Stomach (tissue), 4 donors: ENCODE data around the gene RALY.

ENCODE experiments used
- CTCF ChIP-seq, 7 experiments: fragments of 450-650 bp in 4 of 7; fragments of 200-600 bp in 3 of 7; sonication (generic) in 3 of 7; IDR thresholded peaks; one replicate each; pipeline ENCODE4 v1.5.1; 2016 to 2019; ENCODE audit warnings: antibody characterized with exemption in 7 of 7, control low read depth in 2 of 7, mild to moderate bottlenecking in 1 of 7
- POLR2AphosphoS5 ChIP-seq, 3 donors: sonication (generic); formaldehyde crosslinking; IDR thresholded peaks; one replicate each; pipeline ENCODE4 v1.6.1; 2016; ENCODE audit warnings: antibody characterized with exemption in 3 of 3

GRCh38 chr20:33992923-33993575 is 662 bp upstream of the RALY start:
- TF ChIP-seq CTCF (IDR thresholded peaks at IDR 0.05) (no peak), POLR2AphosphoS5 (IDR thresholded peaks at IDR 0.05) (peak; percentile 45 to 90 (median 89))
